ENCODE results near the gene SEC31B. TPM values are rescaled to one million over a fixed set of nuclear protein-coding genes. Genes with fewer than 3 reads are reported as not detected.

The SEC31B gene
- polyA plus RNA-seq, 1 donor from 2014 or later = 17.1 TPM

DNA sequence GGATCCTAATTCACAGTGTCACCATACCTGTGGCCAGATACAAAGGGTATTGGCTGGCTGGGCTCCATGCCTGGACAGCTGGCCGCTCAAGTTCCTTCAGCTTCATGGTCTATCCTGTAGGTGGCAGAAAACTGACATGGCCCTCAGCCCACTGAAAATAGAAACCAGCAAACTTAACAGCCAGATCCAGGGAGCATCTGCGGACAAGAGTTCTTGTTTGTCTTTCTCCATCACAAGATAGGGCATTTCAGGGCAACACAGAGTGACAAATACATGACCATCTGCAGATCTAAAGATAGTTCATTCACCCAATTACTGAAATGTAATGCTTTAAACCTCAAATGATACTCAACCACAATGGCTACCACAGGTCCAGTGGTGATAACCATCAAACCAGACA lies 2.8 kb downstream of the SEC31B start:
- H3K4me2 ChIP-seq (ENCODE audit: low read length) = no peak overlapping the region
- H4K20me1 ChIP-seq (ENCODE audit: insufficient read depth) = no peaks in the 10 kb centered on the region
- no peak overlapping the region for H3K4me3 ChIP-seq (ENCODE audit: low read length)
- H3K27ac ChIP-seq (ENCODE audit: low read length) = no peak overlapping the region
- H3K27me3 ChIP-seq (ENCODE audit: insufficient read depth, low read depth, low read length) = peaks cover 21% of the 10 kb centered on the region
- H3K36me3 ChIP-seq (ENCODE audit: insufficient read depth, low read length) = no peaks in the 10 kb centered on the region
- no peak overlapping the region for H3K9ac ChIP-seq (ENCODE audit: low read length)
- no peaks in the 10 kb centered on the region for H3K9me3 ChIP-seq (ENCODE audit: low read length)
- no peak overlapping the region for H2AFZ ChIP-seq (ENCODE audit: low read depth, low read length)
- H3K79me2 ChIP-seq (replicated peaks; ENCODE audit: insufficient read depth, low read length) = no peaks in the 10 kb centered on the region
- TF ChIP-seq POLR2AphosphoS5 (IDR thresholded peaks at IDR 0.05) (no peak), TAF1 (IDR thresholded peaks at IDR 0.05; ENCODE audit: low read depth) (no peak), EP300 (conservative IDR thresholded peaks at IDR 0.05; ENCODE audit: poor library complexity, severe bottlenecking) (no peak), MXI1 (conservative IDR thresholded peaks at IDR 0.05; ENCODE audit: poor library complexity, severe bottlenecking) (no peak), EZH2 (IDR thresholded peaks at IDR 0.05; ENCODE audit: borderline replicate concordance, insufficient read depth, low read length, poor library complexity, severe bottlenecking) (no peak), RAD21 (conservative IDR thresholded peaks at IDR 0.05) (no peak), SMC3 (conservative IDR thresholded peaks at IDR 0.05; ENCODE audit: poor library complexity) (no peak)
- TF ChIP-seq, protein P1, sequence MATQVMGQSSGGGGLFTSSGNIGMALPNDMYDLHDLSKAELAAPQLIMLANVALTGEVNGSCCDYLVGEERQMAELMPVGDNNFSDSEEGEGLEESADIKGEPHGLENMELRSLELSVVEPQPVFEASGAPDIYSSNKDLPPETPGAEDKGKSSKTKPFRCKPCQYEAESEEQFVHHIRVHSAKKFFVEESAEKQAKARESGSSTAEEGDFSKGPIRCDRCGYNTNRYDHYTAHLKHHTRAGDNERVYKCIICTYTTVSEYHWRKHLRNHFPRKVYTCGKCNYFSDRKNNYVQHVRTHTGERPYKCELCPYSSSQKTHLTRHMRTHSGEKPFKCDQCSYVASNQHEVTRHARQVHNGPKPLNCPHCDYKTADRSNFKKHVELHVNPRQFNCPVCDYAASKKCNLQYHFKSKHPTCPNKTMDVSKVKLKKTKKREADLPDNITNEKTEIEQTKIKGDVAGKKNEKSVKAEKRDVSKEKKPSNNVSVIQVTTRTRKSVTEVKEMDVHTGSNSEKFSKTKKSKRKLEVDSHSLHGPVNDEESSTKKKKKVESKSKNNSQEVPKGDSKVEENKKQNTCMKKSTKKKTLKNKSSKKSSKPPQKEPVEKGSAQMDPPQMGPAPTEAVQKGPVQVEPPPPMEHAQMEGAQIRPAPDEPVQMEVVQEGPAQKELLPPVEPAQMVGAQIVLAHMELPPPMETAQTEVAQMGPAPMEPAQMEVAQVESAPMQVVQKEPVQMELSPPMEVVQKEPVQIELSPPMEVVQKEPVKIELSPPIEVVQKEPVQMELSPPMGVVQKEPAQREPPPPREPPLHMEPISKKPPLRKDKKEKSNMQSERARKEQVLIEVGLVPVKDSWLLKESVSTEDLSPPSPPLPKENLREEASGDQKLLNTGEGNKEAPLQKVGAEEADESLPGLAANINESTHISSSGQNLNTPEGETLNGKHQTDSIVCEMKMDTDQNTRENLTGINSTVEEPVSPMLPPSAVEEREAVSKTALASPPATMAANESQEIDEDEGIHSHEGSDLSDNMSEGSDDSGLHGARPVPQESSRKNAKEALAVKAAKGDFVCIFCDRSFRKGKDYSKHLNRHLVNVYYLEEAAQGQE (IDR thresholded peaks at IDR 0.05; ENCODE audit: borderline replicate concordance) = no peak
- TF ChIP-seq, protein P2, sequence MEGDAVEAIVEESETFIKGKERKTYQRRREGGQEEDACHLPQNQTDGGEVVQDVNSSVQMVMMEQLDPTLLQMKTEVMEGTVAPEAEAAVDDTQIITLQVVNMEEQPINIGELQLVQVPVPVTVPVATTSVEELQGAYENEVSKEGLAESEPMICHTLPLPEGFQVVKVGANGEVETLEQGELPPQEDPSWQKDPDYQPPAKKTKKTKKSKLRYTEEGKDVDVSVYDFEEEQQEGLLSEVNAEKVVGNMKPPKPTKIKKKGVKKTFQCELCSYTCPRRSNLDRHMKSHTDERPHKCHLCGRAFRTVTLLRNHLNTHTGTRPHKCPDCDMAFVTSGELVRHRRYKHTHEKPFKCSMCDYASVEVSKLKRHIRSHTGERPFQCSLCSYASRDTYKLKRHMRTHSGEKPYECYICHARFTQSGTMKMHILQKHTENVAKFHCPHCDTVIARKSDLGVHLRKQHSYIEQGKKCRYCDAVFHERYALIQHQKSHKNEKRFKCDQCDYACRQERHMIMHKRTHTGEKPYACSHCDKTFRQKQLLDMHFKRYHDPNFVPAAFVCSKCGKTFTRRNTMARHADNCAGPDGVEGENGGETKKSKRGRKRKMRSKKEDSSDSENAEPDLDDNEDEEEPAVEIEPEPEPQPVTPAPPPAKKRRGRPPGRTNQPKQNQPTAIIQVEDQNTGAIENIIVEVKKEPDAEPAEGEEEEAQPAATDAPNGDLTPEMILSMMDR (IDR thresholded peaks at IDR 0.05; ENCODE audit: poor library complexity, severe bottlenecking) = no peak
- no peaks in the 10 kb centered on the region for H3K9me2 ChIP-seq (ENCODE audit: insufficient read depth, low read length)
- H3F3A ChIP-seq (ENCODE audit: insufficient read depth, low read length, poor library complexity, severe bottlenecking) = no peaks in the 10 kb centered on the region

- no peak overlapping the region for H3K4me3 ChIP-seq (ENCODE audit: low read length)
- peaks cover 21% of the 10 kb centered on the region for H3K27me3 ChIP-seq (ENCODE audit: insufficient read depth, low read depth, low read length)
- H3K4me2 ChIP-seq (ENCODE audit: low read length) = no peak overlapping the region
- no peaks in the 10 kb centered on the region for H3F3A ChIP-seq (ENCODE audit: insufficient read depth, low read length, poor library complexity, severe bottlenecking)
- H3K79me2 ChIP-seq (replicated peaks; ENCODE audit: insufficient read depth, low read length) = no peaks in the 10 kb centered on the region
- H3K9me2 ChIP-seq (ENCODE audit: insufficient read depth, low read length) = no peaks in the 10 kb centered on the region
- H3K9ac ChIP-seq (ENCODE audit: low read length) = no peak overlapping the region
- no peaks in the 10 kb centered on the region for H3K36me3 ChIP-seq (ENCODE audit: insufficient read depth, low read length)
- TF ChIP-seq, protein P2 (IDR thresholded peaks at IDR 0.05; ENCODE audit: poor library complexity, severe bottlenecking) = no peak
- TF ChIP-seq POLR2AphosphoS5 (IDR thresholded peaks at IDR 0.05) (no peak), TAF1 (IDR thresholded peaks at IDR 0.05; ENCODE audit: low read depth) (no peak), EZH2 (IDR thresholded peaks at IDR 0.05; ENCODE audit: borderline replicate concordance, insufficient read depth, low read length, poor library complexity, severe bottlenecking) (no peak), EP300 (conservative IDR thresholded peaks at IDR 0.05; ENCODE audit: poor library complexity, severe bottlenecking) (no peak), RAD21 (conservative IDR thresholded peaks at IDR 0.05) (no peak), SMC3 (conservative IDR thresholded peaks at IDR 0.05; ENCODE audit: poor library complexity) (no peak), MXI1 (conservative IDR thresholded peaks at IDR 0.05; ENCODE audit: poor library complexity, severe bottlenecking) (no peak)
- TF ChIP-seq, protein P1 (IDR thresholded peaks at IDR 0.05; ENCODE audit: borderline replicate concordance) = no peak
- H3K27ac ChIP-seq (ENCODE audit: low read length) = no peak overlapping the region
- H3K9me3 ChIP-seq (ENCODE audit: low read length) = no peaks in the 10 kb centered on the region
- H2AFZ ChIP-seq (ENCODE audit: low read depth, low read length) = no peak overlapping the region
- H4K20me1 ChIP-seq (ENCODE audit: insufficient read depth) = no peaks in the 10 kb centered on the region
Measured at GRCh38 chr10:100515612-100516011, 4.0 kb downstream of the SEC31B start.
